H1 (cell line): ENCODE measurements around the gene MUC4.

ENCODE experiments used
- CHD1 ChIP-seq: IDR thresholded peaks from 2 replicates; pipeline ENCODE4 v1.6.1; 2012; ENCODE audit warnings: low read depth, low read length, improper control_type of control experiment
- CREB1 ChIP-seq: IDR thresholded peaks from 2 replicates; pipeline ENCODE4 v1.6.1; 2012; ENCODE audit warnings: inconsistent platforms
- CTCF ChIP-seq, 3 experiments: IDR thresholded peaks; 1 replicate in 2 of 3; 2 replicates in 1 of 3; pipeline versions ENCODE4 v1.5.1 to v1.6.1; 2011; ENCODE audit warnings: low read length in 3 of 3, mild to moderate bottlenecking in 3 of 3, inconsistent platforms in 2 of 3, low read depth in 1 of 3, moderate library complexity in 1 of 3; ENCODE audit not compliant: insufficient read depth in 1 of 3; ENCODE audit errors: control extremely low read depth in 1 of 3
- EP300 ChIP-seq, 2 experiments: IDR thresholded peaks; 1 replicate in 1 of 2; 2 replicates in 1 of 2; pipeline ENCODE4 v1.6.1; 2011 to 2012; ENCODE audit warnings: low read depth in 2 of 2, low read length in 2 of 2, mild to moderate bottlenecking in 2 of 2, borderline replicate concordance in 1 of 2, inconsistent platforms in 1 of 2, moderate library complexity in 1 of 2
- PHF8 ChIP-seq: fragments of 200-600 bp; sonication (generic); conservative IDR thresholded peaks from 2 replicates; pipeline ENCODE4 v1.7.1; 2012; ENCODE audit warnings: low read depth, mild to moderate bottlenecking, inconsistent platforms, low read length, moderate library complexity
- SIN3A ChIP-seq, 2 experiments: IDR thresholded peaks in 1 of 2; conservative IDR thresholded peaks in 1 of 2; 2 replicates each; pipeline ENCODE4 v1.6.1; 2011 to 2012; ENCODE audit warnings: low read length in 2 of 2, improper control_type of control experiment in 1 of 2, low read depth in 1 of 2, mild to moderate bottlenecking in 1 of 2
- USF2 ChIP-seq: IDR thresholded peaks from 2 replicates; pipeline ENCODE4 v1.6.1; 2011; ENCODE audit warnings: low read length, improper control_type of control experiment

GRCh38 chr3:195762249-195762585 is 49.5 kb downstream of the MUC4 start:
- TF ChIP-seq CREB1: no peak
- TF ChIP-seq CTCF (IDR thresholded peaks at IDR 0.05; ENCODE audit: control extremely low read depth in 1 of 3, insufficient read depth in 1 of 3, low read depth in 1 of 3, low read length in 3 of 3): no peak
- no peak for TF ChIP-seq EP300 (IDR thresholded peaks at IDR 0.05; ENCODE audit: borderline replicate concordance in 1 of 2, low read depth in 2 of 2, low read length in 2 of 2)
- no peak for TF ChIP-seq USF2
- TF ChIP-seq PHF8: no peak
- no peak for TF ChIP-seq SIN3A (conservative IDR thresholded peaks at IDR 0.05 in 1 of 2, IDR thresholded peaks at IDR 0.05 in 1 of 2; ENCODE audit: low read depth in 1 of 2, low read length in 2 of 2)
- no peak for TF ChIP-seq CHD1
